HG03439 (cell line): ENCODE results near the gene PNP.
"Not testable (repeated sequence)": the region's sequence is repeated elsewhere in the genome, so short reads cannot be mapped to it uniquely, and the experiment has no call there.

Experiments
- ATAC-seq: cut with Tn5 transposase; IDR thresholded peaks from one replicate; pipeline ENCODE4 v1.9.1; 2021; ENCODE audit warnings: mild to moderate bottlenecking, moderate library complexity; ENCODE audit not compliant: unreplicated experiment

The PNP gene

GRCh38 chr14:20469242-20469889, at the start of gene PNP:
PNP (plus strand) TSS chr14:20469406; CDS start chr14:20469525, 119 bp downstream.
- peak; percentile 93 for ATAC-seq

DNA sequence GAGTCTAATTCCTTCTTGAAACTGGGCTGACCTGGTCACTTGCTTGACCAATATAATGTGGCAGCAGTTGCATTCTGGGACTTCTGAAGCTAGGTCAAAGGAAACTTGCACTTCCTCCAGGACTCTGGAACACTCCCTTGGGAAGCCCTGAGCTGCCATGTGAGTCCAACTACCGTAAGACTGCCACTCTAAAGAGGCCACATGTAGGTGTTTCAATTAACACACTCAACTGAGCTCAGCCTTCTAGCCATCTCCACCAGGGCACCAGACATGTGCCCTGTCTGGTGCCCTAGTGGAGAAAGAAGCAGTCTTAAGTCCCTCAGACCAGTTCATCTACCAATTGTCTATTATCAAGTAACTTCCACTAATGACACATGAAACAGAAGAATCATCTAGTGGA, 49.8 kb upstream of the PNP start:
- ATAC-seq, result no peak

- no peak for ATAC-seq
These were observed 47.9 kb upstream of the PNP start for GRCh38 chr14:20421267-20421666.

- no peak for ATAC-seq
These were observed 46.3 kb upstream of the PNP start for GRCh38 chr14:20422886-20423285.

GRCh38 chr14:20424851-20425250, 44.4 kb upstream of the PNP start:
- ATAC-seq, result no peak

DNA sequence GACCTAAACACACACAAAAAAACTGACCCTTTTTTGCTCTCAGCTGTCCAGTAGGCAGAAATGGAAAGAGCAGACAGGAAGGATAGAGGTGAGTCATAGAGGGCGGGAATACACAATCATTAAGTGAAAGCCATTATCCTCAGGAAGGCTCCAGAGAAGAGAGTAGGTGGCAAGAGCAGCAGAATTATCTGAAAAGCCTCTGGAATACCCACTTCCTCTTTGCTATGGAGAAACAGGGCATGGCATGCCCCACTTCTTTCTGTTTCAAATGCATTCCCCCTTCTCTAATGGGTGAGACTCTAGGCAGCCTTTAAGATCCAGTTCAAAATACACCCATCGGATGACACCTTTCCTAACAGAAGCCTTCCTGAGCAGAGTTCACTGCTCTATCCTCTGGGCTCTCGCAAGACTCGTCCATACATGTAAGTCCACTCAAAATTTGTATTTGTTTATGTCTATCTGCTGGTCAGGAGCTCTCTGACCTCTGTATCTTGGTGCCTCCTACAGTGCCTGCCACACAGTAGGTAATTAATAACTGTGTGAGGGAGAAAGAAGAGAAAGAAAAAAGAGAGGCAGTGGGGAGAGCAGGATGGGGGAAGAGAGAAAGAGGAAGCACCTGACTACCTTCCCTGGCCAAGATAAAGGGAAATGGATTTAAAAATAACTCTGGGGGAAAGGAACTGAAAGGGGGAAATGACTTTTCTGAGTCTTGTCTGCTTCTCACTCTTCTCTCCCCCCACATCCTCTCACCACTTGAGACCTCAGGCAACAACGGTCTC, 41.8 kb upstream of the PNP start:
- peak; percentile 53 for ATAC-seq

- peak; percentile 28 for ATAC-seq
These were observed 41.2 kb upstream of the PNP start for GRCh38 chr14:20428010-20428365.

GRCh38 chr14:20428802-20429201, 40.4 kb upstream of the PNP start:
- ATAC-seq, result no peak

DNA sequence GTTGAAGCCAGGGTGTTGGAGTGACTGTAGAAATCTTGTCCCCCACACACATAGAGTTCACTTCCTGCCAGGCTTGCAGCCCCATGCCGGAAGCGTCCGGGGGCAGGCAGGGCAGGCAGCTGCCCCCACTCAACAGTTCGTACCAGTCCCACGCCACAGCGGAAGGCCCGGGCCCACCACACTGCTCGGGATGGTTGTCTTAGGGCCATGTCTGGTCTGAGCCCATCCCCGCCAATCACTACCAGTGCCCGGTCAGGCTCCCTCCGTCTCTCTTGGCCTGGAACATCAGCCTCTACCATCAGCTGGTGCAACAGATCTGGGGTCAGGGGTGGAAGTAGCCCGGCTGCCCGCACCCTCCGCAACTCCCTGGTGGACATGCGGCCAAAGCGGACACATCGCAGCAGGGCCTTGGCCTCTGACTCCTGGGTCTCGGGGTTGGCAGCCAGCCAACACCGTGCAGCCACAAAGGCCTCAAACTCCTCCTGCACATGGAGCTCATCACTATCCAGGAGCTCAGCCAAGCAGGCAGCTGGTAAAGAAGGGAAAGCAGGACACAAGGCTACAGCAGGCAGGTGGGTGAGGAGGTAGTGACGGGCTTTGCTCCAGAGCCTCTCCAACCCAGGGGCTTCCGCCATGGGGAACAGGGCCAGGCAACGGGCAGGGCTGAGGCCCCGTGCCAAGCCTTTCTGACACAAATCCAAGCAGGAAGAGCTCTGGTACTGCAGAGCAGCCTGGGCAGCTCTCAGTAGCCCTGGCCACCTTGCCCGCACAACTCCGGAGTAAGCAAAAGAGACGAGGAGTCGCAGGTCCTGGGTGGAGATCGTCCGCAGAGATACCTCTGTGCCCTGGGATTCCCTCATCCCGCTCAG, 39.2 kb upstream of the PNP start:
- no peak for ATAC-seq

GRCh38 chr14:20434701-20435581, 34.3 kb upstream of the PNP start:
- ATAC-seq, result no peak

GRCh38 chr14:20435582-20436362, 33.4 kb upstream of the PNP start, which contains the start of gene KLHL33:
KLHL33 (minus strand) TSS chr14:20436166; CDS start chr14:20435811, 355 bp downstream.
- no peak for ATAC-seq

DNA sequence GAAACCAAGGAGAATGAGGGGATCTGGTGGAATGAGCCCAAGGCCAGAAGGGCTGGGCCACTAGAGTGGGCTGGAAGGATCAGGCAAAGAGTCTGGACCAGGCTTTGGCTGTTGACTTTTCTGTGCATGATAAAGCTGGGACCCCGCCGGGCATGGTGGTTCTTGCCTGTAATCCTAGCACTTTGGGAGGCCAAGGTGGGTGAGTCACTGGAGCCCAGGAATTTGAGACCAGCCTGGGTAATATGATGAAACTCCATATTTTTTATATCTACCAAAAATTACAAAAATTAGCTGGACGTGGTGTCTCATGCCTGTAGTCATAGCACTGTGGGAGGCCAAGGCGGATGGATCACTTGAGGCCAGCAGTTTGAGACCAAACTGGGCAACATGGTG, 32.8 kb upstream of the PNP start:
- ATAC-seq, result no peak

- no peak for ATAC-seq
These were observed 30.5 kb upstream of the PNP start for GRCh38 chr14:20438664-20439063.

GRCh38 chr14:20440465-20440864, 28.7 kb upstream of the PNP start:
- no peak for ATAC-seq

GRCh38 chr14:20440882-20441281, 28.3 kb upstream of the PNP start:
- ATAC-seq, result no peak

GRCh38 chr14:20441461-20441860, 27.7 kb upstream of the PNP start:
- no peak for ATAC-seq

GRCh38 chr14:20443650-20444049, 25.6 kb upstream of the PNP start:
- ATAC-seq, result not testable (repeated sequence)

- ATAC-seq, result no peak
These were observed 22.3 kb upstream of the PNP start for GRCh38 chr14:20446889-20447288.

- not testable (repeated sequence) for ATAC-seq
These were observed 16.4 kb upstream of the PNP start for GRCh38 chr14:20452831-20453230.
